Neuronal stem cell (in vitro differentiated cells): Measurements from ENCODE around the gene TBX20.

Source experiments
- DNase-seq: peaks from one replicate; pipeline ENCODE4 v3.0.0-alpha.2; 2013; ENCODE audit warnings: low spot score
- H2AFZ ChIP-seq: one replicate; pipeline ENCODE4 v1.6.1; 2013; ENCODE audit warnings: mild to moderate bottlenecking, low read length, inconsistent platforms
- H2AK5ac ChIP-seq: 2 replicates; pipeline ENCODE4 v1.6.1; 2013; ENCODE audit warnings: low read depth, mild to moderate bottlenecking, inconsistent platforms, low read length, moderate library complexity, mixed read lengths
- H2BK120ac ChIP-seq: 2 replicates; pipeline ENCODE4 v1.6.1; 2013; ENCODE audit warnings: low read depth, mild to moderate bottlenecking, inconsistent platforms, low read length, moderate library complexity, mixed read lengths
- H2BK12ac ChIP-seq: one replicate; pipeline ENCODE4 v1.6.1; 2013; ENCODE audit warnings: low read length, inconsistent platforms
- H2BK15ac ChIP-seq: 2 replicates; pipeline ENCODE4 v1.6.1; 2013; ENCODE audit warnings: mild to moderate bottlenecking, low read length, inconsistent platforms, mixed read lengths
- H2BK5ac ChIP-seq: one replicate; pipeline ENCODE4 v1.6.1; 2013; ENCODE audit warnings: inconsistent platforms, mild to moderate bottlenecking, low read length, moderate library complexity
- H3K14ac ChIP-seq: one replicate; pipeline ENCODE4 v1.6.1; 2013; ENCODE audit warnings: low read length, inconsistent platforms
- H3K18ac ChIP-seq: 2 replicates; pipeline ENCODE4 v1.6.1; 2013; ENCODE audit warnings: low read length, inconsistent platforms
- H3K23ac ChIP-seq: 2 replicates; pipeline ENCODE4 v1.6.1; 2013; ENCODE audit warnings: low read depth, mild to moderate bottlenecking, mixed read lengths, low read length, inconsistent platforms; ENCODE audit not compliant: poor library complexity
- H3K27ac ChIP-seq: replicated peaks from 3 replicates; pipeline ENCODE4 v1.5.1; 2013; ENCODE audit warnings: low read length, inconsistent platforms
- H3K27me3 ChIP-seq, 3 experiments: 2 replicates each; pipeline ENCODE4 v1.6.1; 2013; ENCODE audit warnings: low read length in 3 of 3, mild to moderate bottlenecking in 2 of 3, inconsistent platforms in 1 of 3, low read depth in 1 of 3, mixed read lengths in 1 of 3, moderate library complexity in 1 of 3; ENCODE audit not compliant: control insufficient read depth in 3 of 3, insufficient read depth in 3 of 3
- H3K36me3 ChIP-seq, 2 donors: replicated peaks in 1 of 2; 2 replicates each; pipeline ENCODE4 v1.6.1; 2013; ENCODE audit warnings: low read length in 2 of 2; ENCODE audit not compliant: control insufficient read depth in 2 of 2, insufficient read depth in 2 of 2
- H3K4ac ChIP-seq: 2 replicates; pipeline ENCODE4 v1.6.1; 2013; ENCODE audit warnings: inconsistent platforms, mild to moderate bottlenecking, low read length, moderate library complexity
- H3K4me1 ChIP-seq, 2 donors: 1 replicate in 1 of 2; 2 replicates in 1 of 2; pipeline ENCODE4 v1.6.1; 2013; ENCODE audit warnings: low read length in 2 of 2, low read depth in 1 of 2; ENCODE audit not compliant: control insufficient read depth in 2 of 2, insufficient read depth in 1 of 2
- H3K4me2 ChIP-seq: one replicate; pipeline ENCODE4 v1.6.1; 2013; ENCODE audit warnings: mild to moderate bottlenecking, low read length, inconsistent platforms; ENCODE audit not compliant: insufficient read depth, poor library complexity, severe bottlenecking
- H3K4me3 ChIP-seq, 2 donors: 2 replicates each; pipeline ENCODE4 v1.5.1; 2013; ENCODE audit warnings: low read length in 2 of 2, mild to moderate bottlenecking in 2 of 2, inconsistent platforms in 1 of 2, moderate library complexity in 1 of 2
- H3K79me1 ChIP-seq: one replicate; pipeline ENCODE4 v1.6.1; 2013; ENCODE audit warnings: low read depth, mild to moderate bottlenecking, inconsistent platforms, low read length, moderate library complexity
- H3K9ac ChIP-seq: one replicate; pipeline ENCODE4 v1.6.1; 2013; ENCODE audit warnings: mild to moderate bottlenecking, low read depth, low read length, inconsistent platforms; ENCODE audit not compliant: poor library complexity
- H3K9me3 ChIP-seq, 2 donors: replicated peaks in 1 of 2; 2 replicates each; pipeline versions ENCODE3 to v1.6.1; 2013; ENCODE audit warnings: low read length in 2 of 2, mild to moderate bottlenecking in 2 of 2, inconsistent platforms in 1 of 2, low read depth in 1 of 2, mixed read lengths in 1 of 2, moderate library complexity in 1 of 2; ENCODE audit not compliant: control insufficient read depth in 2 of 2, insufficient read depth in 1 of 2
- H4K8ac ChIP-seq: one replicate; pipeline ENCODE4 v1.6.1; 2013; ENCODE audit warnings: low read depth, mild to moderate bottlenecking, inconsistent platforms, low read length, moderate library complexity
- H4K91ac ChIP-seq: one replicate; pipeline ENCODE4 v1.6.1; 2013; ENCODE audit warnings: low read length, low read depth, mild to moderate bottlenecking, inconsistent platforms; ENCODE audit not compliant: poor library complexity
- WGBS, 2 donors: extraction: QIAGEN DNeasy Blood & Tissue Kit; methylation state at CpG; one replicate each; pipeline ENCODE4 v1.1.7; 2013; ENCODE audit warnings: missing lambda C conversion rate in 2 of 2, mixed read lengths in 1 of 2; ENCODE audit not compliant: insufficient read length in 2 of 2, insufficient replicate concordance in 1 of 2; ENCODE audit errors: extremely low coverage in 2 of 2; 5-methylcytosine and 5-hydroxymethylcytosine counted together

TBX20 gene

GRCh38 chr7:35258125-35258867, 4.4 kb upstream of the TBX20 start:
- H3K4me3 ChIP-seq = no peak overlapping the region
- H2BK5ac ChIP-seq = no peak overlapping the region
- H2AFZ ChIP-seq = peak overlapping the region; percentile 89
- peak overlapping the region; percentile 16 for H3K23ac ChIP-seq
- no CpG with 5 or more reads among the region's 50 CpGs for WGBS, 2 donors
- H2BK12ac ChIP-seq = no peak overlapping the region
- H3K9ac ChIP-seq = no peak overlapping the region
- H3K4me2 ChIP-seq = peak overlapping the region; percentile 47
- H3K4me1 ChIP-seq = peaks cover 0 to 12% of the 10 kb centered on the region in 2 donors
- H3K79me1 ChIP-seq = no peaks in the 10 kb centered on the region
- H2BK120ac ChIP-seq = no peak overlapping the region
- no peak overlapping the region for H3K14ac ChIP-seq
- H3K36me3 ChIP-seq = no peaks in the 10 kb centered on the region
- DNase-seq = no peak
- peaks cover 66 to 100% (median 99%) of the 10 kb centered on the region in 3 experiments for H3K27me3 ChIP-seq
- H4K8ac ChIP-seq = no peak overlapping the region
- no peak overlapping the region for H4K91ac ChIP-seq
- H3K18ac ChIP-seq = no peak overlapping the region
- peaks cover 1 to 14% of the 10 kb centered on the region in 2 donors for H3K9me3 ChIP-seq
- H2BK15ac ChIP-seq = no peak overlapping the region
- H3K27ac ChIP-seq = no peak overlapping the region
- no peak overlapping the region for H3K4ac ChIP-seq
- no peak overlapping the region for H2AK5ac ChIP-seq

DNA sequence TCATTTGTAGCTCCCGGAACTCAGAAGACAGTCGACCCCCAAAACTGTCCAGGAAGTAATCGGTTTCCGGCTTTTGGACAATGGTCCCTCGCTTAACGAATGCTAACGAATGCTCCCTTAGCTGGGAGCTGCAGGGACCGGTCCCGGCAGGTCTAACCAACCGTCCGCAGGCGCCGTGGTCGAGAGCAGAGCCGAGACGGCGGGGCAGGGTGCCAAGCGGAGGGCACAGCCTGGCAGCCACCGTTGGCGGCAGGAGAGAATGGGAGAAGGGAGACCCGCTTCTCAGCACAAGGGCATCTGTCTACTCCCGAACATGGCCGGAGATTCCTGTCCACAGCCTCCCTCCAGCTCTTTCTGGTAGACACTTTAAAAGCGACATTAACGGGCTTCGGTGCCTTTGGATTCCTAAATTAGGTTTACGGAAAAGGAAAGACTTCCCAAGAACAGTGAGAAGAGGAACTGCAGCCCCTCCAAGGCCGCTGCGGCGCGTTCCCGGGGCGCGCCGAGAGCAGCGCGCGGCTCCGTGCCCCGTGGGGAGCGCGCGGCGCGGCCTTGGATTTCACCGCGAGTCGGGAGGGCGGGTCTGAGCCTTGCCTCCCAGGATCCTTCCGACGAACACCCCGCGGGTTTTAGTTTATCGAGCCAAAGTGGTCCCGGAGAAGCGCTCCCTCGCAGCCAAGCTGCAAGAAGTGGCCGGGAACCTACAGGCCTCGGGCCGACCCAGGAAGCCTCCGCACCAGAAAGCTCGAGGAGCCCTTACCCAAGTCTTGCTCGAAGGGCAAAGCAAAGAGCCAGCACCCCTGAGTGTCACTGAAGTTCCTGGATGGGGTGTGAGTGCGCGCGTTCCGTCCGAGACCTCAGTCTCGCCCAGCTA, 3.6 kb upstream of the TBX20 start:
- Histone ChIP-seq H3K9ac (peak overlapping the region; percentile 7), H3K79me1 (no peaks in the 10 kb centered on the region), H3K14ac (no peak overlapping the region), H3K18ac (peak overlapping the region; percentile 77), H2AK5ac (no peak overlapping the region), H2BK5ac (no peak overlapping the region), H3K4ac (no peak overlapping the region), H3K36me3 (no peaks in the 10 kb centered on the region), H4K8ac (no peak overlapping the region), H3K4me3 (peak overlapping the region; percentile 30 to 32), H2AFZ (peak overlapping the region; percentile 89), H2BK120ac (no peak overlapping the region), H3K4me2 (peak overlapping the region; percentile 47), H4K91ac (no peak overlapping the region), H3K9me3 (peaks cover under 1 to 14% of the 10 kb centered on the region in 2 donors), H2BK15ac (no peak overlapping the region), H3K4me1 (peaks cover 0 to 13% of the 10 kb centered on the region in 2 donors), H3K27ac (no peak overlapping the region), H2BK12ac (no peak overlapping the region), H3K23ac (no peak overlapping the region), H3K27me3 (peaks cover 66 to 100% (median 99%) of the 10 kb centered on the region in 3 experiments)
- DNase-seq = no peak
- no CpG with 5 or more reads among the region's 69 CpGs for WGBS, 2 donors

GRCh38 chr7:35256256-35257175, 2.6 kb upstream of the TBX20 start:
- Histone ChIP-seq H3K4me1 (peaks cover 0 to 10% of the 10 kb centered on the region in 2 donors), H2AFZ (peak overlapping the region; percentile 89), H2BK15ac (no peak overlapping the region), H3K23ac (no peak overlapping the region), H3K4me3 (no peak overlapping the region), H4K8ac (no peak overlapping the region), H2BK12ac (no peak overlapping the region), H3K27ac (no peak overlapping the region), H3K18ac (no peak overlapping the region), H3K79me1 (no peaks in the 10 kb centered on the region), H3K9ac (no peak overlapping the region), H2BK5ac (no peak overlapping the region), H3K14ac (no peak overlapping the region), H2BK120ac (no peak overlapping the region), H3K27me3 (peaks cover 64 to 100% (median 97%) of the 10 kb centered on the region in 3 experiments), H2AK5ac (no peak overlapping the region), H3K9me3 (peaks cover 0 to 14% of the 10 kb centered on the region in 2 donors), H3K36me3 (no peaks in the 10 kb centered on the region), H3K4ac (no peak overlapping the region), H3K4me2 (no peak overlapping the region), H4K91ac (no peak overlapping the region)
- WGBS, 2 donors = no CpG with 5 or more reads among the region's 29 CpGs
- no peak for DNase-seq
